Nephron (organoid): ENCODE data around the gene MNAT1.
A peak's percentile ranks its signal among the peaks of the same experiment; 100 is the strongest.
"Not testable (repeated sequence)": the region's sequence is repeated elsewhere in the genome, so short reads cannot be mapped to it uniquely, and the experiment has no call there.

Experiments
- H3K27ac Mint-ChIP-seq, 3 experiments: 2 replicates each; pipeline ENCODE4 v1.8.0; 2020; ENCODE audit warnings: mixed read lengths in 3 of 3, mild to moderate bottlenecking in 2 of 3, moderate library complexity in 1 of 3
- H3K27me3 Mint-ChIP-seq: 2 replicates; pipeline ENCODE4 v1.8.0; 2021; ENCODE audit warnings: low read depth, mild to moderate bottlenecking, moderate library complexity, mixed read lengths
- H3K36me3 Mint-ChIP-seq: 2 replicates; pipeline ENCODE4 v1.8.0; 2020; ENCODE audit warnings: low read depth, mixed read lengths
- H3K4me1 Mint-ChIP-seq: 2 replicates; pipeline ENCODE4 v1.8.0; 2020; ENCODE audit warnings: mixed read lengths
- H3K4me3 Mint-ChIP-seq, 3 experiments: 2 replicates each; pipeline ENCODE4 v1.8.0; 2020; ENCODE audit warnings: mild to moderate bottlenecking in 3 of 3, mixed read lengths in 3 of 3, moderate library complexity in 2 of 3
- H3K9me3 Mint-ChIP-seq: 2 replicates; pipeline ENCODE4 v1.8.0; 2020; ENCODE audit warnings: mixed read lengths
- CTCF ChIP-seq, 3 experiments: fragments of 200-600 bp; sonication (generic); IDR thresholded peaks; one replicate each; pipeline ENCODE4 v1.5.0; 2021; ENCODE audit warnings: antibody characterized with exemption in 3 of 3; ENCODE audit not compliant: unreplicated experiment in 3 of 3

The MNAT1 gene

GRCh38 chr14:60840313-60840712 is 105.8 kb downstream of the MNAT1 start:
- Mint-ChIP-seq H3K27me3 (no peaks in the 10 kb centered on the region), H3K9me3 (peaks cover 9% of the 10 kb centered on the region), H3K4me3 (no peak overlapping the region), H3K36me3 (peaks cover 60% of the 10 kb centered on the region), H3K4me1 (peaks cover 7% of the 10 kb centered on the region), H3K27ac (peak overlapping the region in 1 of 3 experiments; percentile 35)
- TF ChIP-seq CTCF (IDR thresholded peaks at IDR 0.05; ENCODE audit: unreplicated experiment in 3 of 3), result no peak

DNA sequence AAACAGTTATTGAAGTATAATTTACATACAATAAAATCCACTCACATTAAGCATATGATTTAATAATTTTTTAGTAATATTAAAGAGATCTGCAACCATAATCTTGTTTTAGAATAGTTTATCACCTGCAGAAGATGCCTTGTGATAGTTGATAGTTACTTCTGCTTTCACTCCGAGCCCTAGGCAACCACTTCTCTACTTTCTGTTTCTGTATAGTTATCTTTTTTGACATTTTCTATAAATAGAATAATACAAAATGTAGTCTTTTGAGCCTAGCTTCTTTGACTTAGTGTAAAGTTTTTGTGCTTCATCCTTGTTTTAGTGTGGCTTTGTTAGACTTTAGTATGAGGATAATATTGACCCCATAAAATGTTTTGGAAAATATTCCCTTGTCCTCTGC is 111.0 kb downstream of the MNAT1 start:
- no peaks in the 10 kb centered on the region for H3K27me3 Mint-ChIP-seq
- H3K4me3 Mint-ChIP-seq, result no peak overlapping the region
- TF ChIP-seq CTCF (IDR thresholded peaks at IDR 0.05; ENCODE audit: unreplicated experiment in 3 of 3), result no peak
- peaks cover 72% of the 10 kb centered on the region for H3K36me3 Mint-ChIP-seq
- H3K9me3 Mint-ChIP-seq, result peaks cover 35% of the 10 kb centered on the region
- H3K4me1 Mint-ChIP-seq, result peaks cover 7% of the 10 kb centered on the region
- H3K27ac Mint-ChIP-seq, result no peak overlapping the region

- Mint-ChIP-seq H3K4me1 (no peaks in the 10 kb centered on the region), H3K9me3 (peaks cover 43% of the 10 kb centered on the region), H3K27me3 (no peaks in the 10 kb centered on the region), H3K27ac (no peak overlapping the region), H3K36me3 (peaks cover 84% of the 10 kb centered on the region), H3K4me3 (no peak overlapping the region)
- no peak for TF ChIP-seq CTCF (IDR thresholded peaks at IDR 0.05; ENCODE audit: unreplicated experiment in 3 of 3)
Measured at GRCh38 chr14:60848066-60848465, 113.5 kb downstream of the MNAT1 start.

DNA sequence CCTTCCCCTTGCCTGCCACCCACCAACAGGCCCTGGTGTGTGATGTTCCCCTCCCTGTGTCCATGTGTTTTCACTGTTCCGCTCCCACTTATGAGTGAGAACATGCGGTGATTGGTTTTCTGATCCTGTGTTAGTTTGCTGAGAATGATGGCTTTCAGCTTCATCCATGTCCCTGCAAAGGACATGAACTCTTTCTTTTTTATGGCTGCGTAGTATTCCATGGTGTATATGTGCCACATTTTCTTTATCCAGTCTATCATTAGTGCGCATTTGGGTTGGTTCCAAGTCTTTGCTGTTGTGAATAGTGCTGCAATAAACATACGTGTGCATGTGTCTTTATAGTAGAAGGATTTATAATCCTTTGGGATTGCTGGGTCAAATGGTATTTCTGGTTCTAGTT is 117.1 kb downstream of the MNAT1 start:
- H3K4me3 Mint-ChIP-seq, result not testable (repeated sequence)
- Mint-ChIP-seq H3K36me3 (peaks cover 95% of the 10 kb centered on the region), H3K9me3 (peaks cover 48% of the 10 kb centered on the region)

DNA sequence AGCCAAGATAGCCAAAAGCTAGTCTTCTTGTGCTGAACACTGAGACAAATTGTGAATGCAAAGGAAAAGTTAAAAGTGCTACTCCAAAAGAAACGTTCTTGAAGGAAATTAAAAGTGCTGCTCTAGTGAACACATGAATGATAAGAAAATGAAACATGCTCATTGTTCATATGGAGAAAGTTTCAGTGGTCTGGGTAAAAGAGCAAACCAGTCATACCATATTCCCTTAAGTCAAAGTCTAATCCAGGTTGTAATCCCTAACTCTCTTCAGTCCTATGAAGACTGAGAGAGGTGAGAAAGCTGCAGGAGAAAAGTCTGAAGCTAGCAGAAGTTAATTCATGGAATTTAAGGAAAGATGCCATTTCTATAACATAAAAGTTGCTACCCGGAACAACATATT is 121.5 kb downstream of the MNAT1 start:
- Mint-ChIP-seq H3K4me3 (no peak overlapping the region), H3K9me3 (peaks cover 29% of the 10 kb centered on the region), H3K4me1 (no peaks in the 10 kb centered on the region), H3K27me3 (no peaks in the 10 kb centered on the region), H3K27ac (no peak overlapping the region), H3K36me3 (peaks cover 76% of the 10 kb centered on the region)
- TF ChIP-seq CTCF (IDR thresholded peaks at IDR 0.05; ENCODE audit: unreplicated experiment in 3 of 3), result no peak

More for the DNA sequence above, 117.1 kb downstream of the MNAT1 start:
- H3K27ac Mint-ChIP-seq, H3K27me3 Mint-ChIP-seq, H3K4me1 Mint-ChIP-seq: not testable (repeated sequence)

DNA sequence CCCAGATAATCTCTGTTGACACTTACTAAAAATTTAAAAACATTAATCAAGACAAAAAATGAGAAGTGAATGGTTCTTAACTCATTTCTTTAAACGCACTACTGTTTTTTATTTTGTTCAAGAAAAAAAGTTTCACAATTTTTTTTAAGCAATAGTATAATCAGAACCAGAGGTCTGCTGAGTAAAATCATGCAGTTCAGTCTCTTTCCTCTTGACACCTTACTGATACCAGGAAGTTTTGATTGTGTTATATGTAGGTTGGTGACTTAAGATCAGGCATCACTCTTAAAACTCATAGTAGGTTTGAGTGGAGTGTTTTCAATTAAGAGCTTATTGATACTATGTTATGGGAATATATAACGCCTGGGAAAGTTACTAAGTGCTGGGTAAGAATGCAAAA is 125.0 kb downstream of the MNAT1 start:
- H3K9me3 Mint-ChIP-seq, result peaks cover 20% of the 10 kb centered on the region

More for the DNA sequence above, 125.0 kb downstream of the MNAT1 start:
- Mint-ChIP-seq H3K27ac (no peak overlapping the region), H3K4me3 (no peak overlapping the region), H3K4me1 (peaks cover 24% of the 10 kb centered on the region), H3K36me3 (peaks cover 42% of the 10 kb centered on the region), H3K27me3 (no peaks in the 10 kb centered on the region)
- no peak for TF ChIP-seq CTCF (IDR thresholded peaks at IDR 0.05; ENCODE audit: unreplicated experiment in 3 of 3)
